ENCODE results near the gene KRTAP4-4. TPM values are rescaled to one million over a fixed set of nuclear protein-coding genes. Genes with fewer than 3 reads are reported as not detected.

The KRTAP4-4 gene
- total and polyA plus RNA-seq, 3 donors from 2014 or later, result not detected

- no peaks in the 10 kb centered on the region for H3K36me3 ChIP-seq (ENCODE audit: low read depth, missing control alignments)
- no peaks in the 10 kb centered on the region for H3K9me3 ChIP-seq
- no peaks in the 10 kb centered on the region for H3K4me1 ChIP-seq
- intact Hi-C loops (cut with DNase I; ENCODE audit: low total_unique reads), result no loop called here
- H3K4me3 ChIP-seq, result no peak overlapping the region
- H3K27me3 ChIP-seq, result no peaks in the 10 kb centered on the region
- 78 to 85% methylated on average over 2 of the region's 2 CpGs for WGBS, 2 donors
- H3K27ac ChIP-seq, result no peak overlapping the region
- TF ChIP-seq POLR2A (IDR thresholded peaks at IDR 0.05) (no peak), CTCF (IDR thresholded peaks at IDR 0.05) (no peak)
- DNase-seq, result no peak
These were observed 49.2 kb downstream of the KRTAP4-4 start for GRCh38 chr17:41111151-41111885.

Small RNAs within 50 kb of the gene (small RNA-seq; reads per million reads assigned to genes)
- 0 reads per million in 2 donors for gene KRTAP4-17P

Other genes with a start within 250 kb of the KRTAP4-4 start
Only the 30 nearest of the 40 such genes appear.
- not detected for gene KRTAP3-1, start 151.6 kb downstream of the KRTAP4-4 start, total RNA-seq
- not detected for gene KRTAP3-1, start 151.6 kb downstream of the KRTAP4-4 start, polyA plus RNA-seq (ENCODE audit: insufficient read depth, low read depth, low replicate concordance)
- gene KRTAP1-5, start 133.5 kb downstream of the KRTAP4-4 start, total RNA-seq, result not detected
- gene KRTAP1-5, start 133.5 kb downstream of the KRTAP4-4 start, polyA plus RNA-seq (ENCODE audit: insufficient read depth, low read depth, low replicate concordance), result not detected
- not detected for gene KRTAP1-4, start 130.6 kb downstream of the KRTAP4-4 start, total RNA-seq
- gene KRTAP1-4, start 130.6 kb downstream of the KRTAP4-4 start, polyA plus RNA-seq (ENCODE audit: insufficient read depth, low read depth, low replicate concordance), result not detected
- gene KRTAP1-3, start 125.9 kb downstream of the KRTAP4-4 start, total RNA-seq, result not detected
- gene KRTAP1-3, start 125.9 kb downstream of the KRTAP4-4 start, polyA plus RNA-seq (ENCODE audit: insufficient read depth, low read depth, low replicate concordance), result not detected
- not detected for gene KRTAP1-1, start 119.3 kb downstream of the KRTAP4-4 start, total RNA-seq
- gene KRTAP1-1, start 119.3 kb downstream of the KRTAP4-4 start, polyA plus RNA-seq (ENCODE audit: insufficient read depth, low read depth, low replicate concordance), result not detected
- gene KRTAP2-1, start 113.4 kb downstream of the KRTAP4-4 start, total RNA-seq, result not detected
- gene KRTAP2-1, start 113.4 kb downstream of the KRTAP4-4 start, polyA plus RNA-seq (ENCODE audit: insufficient read depth, low read depth, low replicate concordance), result not detected
- gene KRTAP2-2, start 105.5 kb downstream of the KRTAP4-4 start, total RNA-seq, result not detected
- gene KRTAP2-2, start 105.5 kb downstream of the KRTAP4-4 start, polyA plus RNA-seq (ENCODE audit: insufficient read depth, low read depth, low replicate concordance), result not detected
- not detected for gene KRTAP2-3, start 100.6 kb downstream of the KRTAP4-4 start, total RNA-seq
- gene KRTAP2-3, start 100.6 kb downstream of the KRTAP4-4 start, polyA plus RNA-seq (ENCODE audit: insufficient read depth, low read depth, low replicate concordance), result not detected
- not detected for gene KRTAP2-4, start 94.9 kb downstream of the KRTAP4-4 start, total RNA-seq
- not detected for gene KRTAP2-4, start 94.9 kb downstream of the KRTAP4-4 start, polyA plus RNA-seq (ENCODE audit: insufficient read depth, low read depth, low replicate concordance)
- gene KRTAP4-7, start 76.6 kb downstream of the KRTAP4-4 start, total RNA-seq, result not detected
- gene KRTAP4-7, start 76.6 kb downstream of the KRTAP4-4 start, polyA plus RNA-seq (ENCODE audit: insufficient read depth, low read depth, low replicate concordance), result not detected
- not detected for gene KRTAP4-8, start 62.6 kb downstream of the KRTAP4-4 start, total RNA-seq
- not detected for gene KRTAP4-8, start 62.6 kb downstream of the KRTAP4-4 start, polyA plus RNA-seq (ENCODE audit: insufficient read depth, low read depth, low replicate concordance)
- gene KRTAP4-16, start 58.5 kb downstream of the KRTAP4-4 start, total RNA-seq, result not detected
- not detected for gene KRTAP4-16, start 58.5 kb downstream of the KRTAP4-4 start, polyA plus RNA-seq (ENCODE audit: insufficient read depth, low read depth, low replicate concordance)
- not detected for gene KRTAP4-9, start 55.4 kb downstream of the KRTAP4-4 start, total RNA-seq
- not detected for gene KRTAP4-9, start 55.4 kb downstream of the KRTAP4-4 start, polyA plus RNA-seq (ENCODE audit: insufficient read depth, low read depth, low replicate concordance)
- gene KRTAP4-11, start 42.4 kb downstream of the KRTAP4-4 start, total RNA-seq, result not detected
- gene KRTAP4-11, start 42.4 kb downstream of the KRTAP4-4 start, polyA plus RNA-seq (ENCODE audit: insufficient read depth, low read depth, low replicate concordance), result not detected
- gene KRTAP4-12, start 36.6 kb downstream of the KRTAP4-4 start, total RNA-seq, result not detected
- not detected for gene KRTAP4-12, start 36.6 kb downstream of the KRTAP4-4 start, polyA plus RNA-seq (ENCODE audit: insufficient read depth, low read depth, low replicate concordance)
- not detected for gene KRTAP4-6, start 20.2 kb downstream of the KRTAP4-4 start, total RNA-seq
- not detected for gene KRTAP4-6, start 20.2 kb downstream of the KRTAP4-4 start, polyA plus RNA-seq (ENCODE audit: insufficient read depth, low read depth, low replicate concordance)
- not detected for gene KRTAP4-5, start 10.9 kb downstream of the KRTAP4-4 start, total RNA-seq
- gene KRTAP4-5, start 10.9 kb downstream of the KRTAP4-4 start, polyA plus RNA-seq (ENCODE audit: insufficient read depth, low read depth, low replicate concordance), result not detected
- gene KRTAP4-3, start 7.5 kb upstream of the KRTAP4-4 start, total RNA-seq, result not detected
- not detected for gene KRTAP4-3, start 7.5 kb upstream of the KRTAP4-4 start, polyA plus RNA-seq (ENCODE audit: insufficient read depth, low read depth, low replicate concordance)
- not detected for gene KRTAP4-2, start 17.5 kb upstream of the KRTAP4-4 start, total RNA-seq
- gene KRTAP4-2, start 17.5 kb upstream of the KRTAP4-4 start, polyA plus RNA-seq (ENCODE audit: insufficient read depth, low read depth, low replicate concordance), result not detected
- not detected for gene KRTAP4-1, start 24.2 kb upstream of the KRTAP4-4 start, total RNA-seq
- gene KRTAP4-1, start 24.2 kb upstream of the KRTAP4-4 start, polyA plus RNA-seq (ENCODE audit: insufficient read depth, low read depth, low replicate concordance), result not detected
- not detected for gene KRTAP9-1, start 29.1 kb upstream of the KRTAP4-4 start, total RNA-seq
- not detected for gene KRTAP9-1, start 29.1 kb upstream of the KRTAP4-4 start, polyA plus RNA-seq (ENCODE audit: insufficient read depth, low read depth, low replicate concordance)
- not detected for gene KRTAP9-2, start 65.9 kb upstream of the KRTAP4-4 start, total RNA-seq
- gene KRTAP9-2, start 65.9 kb upstream of the KRTAP4-4 start, polyA plus RNA-seq (ENCODE audit: insufficient read depth, low read depth, low replicate concordance), result not detected
- gene KRTAP9-3, start 71.7 kb upstream of the KRTAP4-4 start, total RNA-seq, result not detected
- not detected for gene KRTAP9-3, start 71.7 kb upstream of the KRTAP4-4 start, polyA plus RNA-seq (ENCODE audit: insufficient read depth, low read depth, low replicate concordance)
- not detected for gene KRTAP9-8, start 77.3 kb upstream of the KRTAP4-4 start, total RNA-seq
- not detected for gene KRTAP9-8, start 77.3 kb upstream of the KRTAP4-4 start, polyA plus RNA-seq (ENCODE audit: insufficient read depth, low read depth, low replicate concordance)
- gene KRTAP9-4, start 88.9 kb upstream of the KRTAP4-4 start, total RNA-seq, result not detected
- gene KRTAP9-4, start 88.9 kb upstream of the KRTAP4-4 start, polyA plus RNA-seq (ENCODE audit: insufficient read depth, low read depth, low replicate concordance), result not detected
- not detected for gene KRTAP9-9, start 94.6 kb upstream of the KRTAP4-4 start, total RNA-seq
- not detected for gene KRTAP9-9, start 94.6 kb upstream of the KRTAP4-4 start, polyA plus RNA-seq (ENCODE audit: insufficient read depth, low read depth, low replicate concordance)
- gene KRTAP9-6, start 104.6 kb upstream of the KRTAP4-4 start, total RNA-seq, result not detected
- not detected for gene KRTAP9-6, start 104.6 kb upstream of the KRTAP4-4 start, polyA plus RNA-seq (ENCODE audit: insufficient read depth, low read depth, low replicate concordance)
- gene KRTAP9-7, start 115.0 kb upstream of the KRTAP4-4 start, total RNA-seq, result under 1 TPM in 1 of 2 donors, not detected in 1; 0.47 TPM
- not detected for gene KRTAP9-7, start 115.0 kb upstream of the KRTAP4-4 start, polyA plus RNA-seq (ENCODE audit: insufficient read depth, low read depth, low replicate concordance)
- not detected for gene KRTAP29-1, start 142.1 kb upstream of the KRTAP4-4 start, total RNA-seq
- gene KRTAP29-1, start 142.1 kb upstream of the KRTAP4-4 start, polyA plus RNA-seq (ENCODE audit: insufficient read depth, low read depth, low replicate concordance), result not detected
- not detected for gene KRTAP16-1, start 148.6 kb upstream of the KRTAP4-4 start, total RNA-seq
- gene KRTAP16-1, start 148.6 kb upstream of the KRTAP4-4 start, polyA plus RNA-seq (ENCODE audit: insufficient read depth, low read depth, low replicate concordance), result not detected

Data from testis (tissue), 3 donors.